Epithelial cell of proximal tubule (primary cell): ENCODE results near the gene UGT1A9. TPM values are rescaled to one million over a fixed set of nuclear protein-coding genes. Genes with fewer than 3 reads are reported as not detected.
A peak's percentile ranks its signal among the peaks of the same experiment; 100 is the strongest.

ENCODE experiments used
- DNase-seq: peaks from one replicate; pipeline ENCODE4 v3.0.0-alpha.2; 2011; ENCODE audit warnings: low read depth
- H3K4me3 ChIP-seq: 2 replicates; pipeline ENCODE4 v1.5.1; 2011; ENCODE audit warnings: low read depth, mild to moderate bottlenecking, low read length
- total RNA-seq: library from RNA; depleted of rRNA; stranded (reverse); fragments of >200 nt; gene quantifications from 2 replicates; pipeline ENCODE4 v1.2.3, GENCODE V29; 2015
- TF ChIP-seq, protein P1 (sequence below): conservative IDR thresholded peaks from 2 replicates; pipeline ENCODE4 v1.5.1; 2012; ENCODE audit warnings: low read depth, mild to moderate bottlenecking, low read length

The UGT1A9 gene
- total RNA-seq, 1 donor from 2014 or later, result not detected

DNA sequence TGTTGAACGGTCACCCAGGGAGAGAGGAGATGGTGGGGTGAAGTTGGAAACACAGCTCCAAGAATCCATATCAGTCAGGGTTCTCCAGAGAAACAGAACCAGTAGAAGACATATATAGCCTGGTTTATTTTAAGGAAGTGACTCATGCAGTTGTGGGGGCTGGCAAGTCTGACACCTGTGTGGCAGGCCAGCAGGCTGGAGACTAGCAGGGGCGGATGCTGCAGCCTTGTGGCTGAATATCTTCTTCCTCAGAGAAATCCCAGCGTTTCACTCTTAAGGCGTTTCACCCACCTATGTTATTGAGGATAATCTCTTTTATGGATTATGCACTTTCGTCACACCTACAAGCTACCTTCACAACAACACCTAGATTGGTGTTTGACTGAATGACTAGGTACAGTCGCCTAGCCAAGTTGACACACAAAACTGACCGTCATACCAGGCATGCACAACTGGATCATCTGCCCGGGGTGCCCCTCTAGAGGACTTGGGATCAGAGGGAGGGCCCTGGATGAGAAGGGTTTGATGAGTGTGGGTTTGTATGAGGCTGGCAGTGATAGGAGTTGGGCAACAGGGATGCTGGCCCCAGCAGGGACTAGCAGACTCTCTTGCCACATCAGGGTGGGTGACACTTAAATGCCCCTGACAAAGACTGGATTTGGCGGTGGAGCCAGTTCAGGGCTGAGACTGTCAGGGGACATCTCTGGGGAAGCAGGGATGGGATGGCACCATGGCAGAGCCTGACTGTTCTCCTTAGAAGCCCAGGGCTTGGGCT, 129.8 kb downstream of the UGT1A9 start:
- DNase-seq, result no peak
- TF ChIP-seq, protein P1, sequence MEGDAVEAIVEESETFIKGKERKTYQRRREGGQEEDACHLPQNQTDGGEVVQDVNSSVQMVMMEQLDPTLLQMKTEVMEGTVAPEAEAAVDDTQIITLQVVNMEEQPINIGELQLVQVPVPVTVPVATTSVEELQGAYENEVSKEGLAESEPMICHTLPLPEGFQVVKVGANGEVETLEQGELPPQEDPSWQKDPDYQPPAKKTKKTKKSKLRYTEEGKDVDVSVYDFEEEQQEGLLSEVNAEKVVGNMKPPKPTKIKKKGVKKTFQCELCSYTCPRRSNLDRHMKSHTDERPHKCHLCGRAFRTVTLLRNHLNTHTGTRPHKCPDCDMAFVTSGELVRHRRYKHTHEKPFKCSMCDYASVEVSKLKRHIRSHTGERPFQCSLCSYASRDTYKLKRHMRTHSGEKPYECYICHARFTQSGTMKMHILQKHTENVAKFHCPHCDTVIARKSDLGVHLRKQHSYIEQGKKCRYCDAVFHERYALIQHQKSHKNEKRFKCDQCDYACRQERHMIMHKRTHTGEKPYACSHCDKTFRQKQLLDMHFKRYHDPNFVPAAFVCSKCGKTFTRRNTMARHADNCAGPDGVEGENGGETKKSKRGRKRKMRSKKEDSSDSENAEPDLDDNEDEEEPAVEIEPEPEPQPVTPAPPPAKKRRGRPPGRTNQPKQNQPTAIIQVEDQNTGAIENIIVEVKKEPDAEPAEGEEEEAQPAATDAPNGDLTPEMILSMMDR, result no peak

DNA sequence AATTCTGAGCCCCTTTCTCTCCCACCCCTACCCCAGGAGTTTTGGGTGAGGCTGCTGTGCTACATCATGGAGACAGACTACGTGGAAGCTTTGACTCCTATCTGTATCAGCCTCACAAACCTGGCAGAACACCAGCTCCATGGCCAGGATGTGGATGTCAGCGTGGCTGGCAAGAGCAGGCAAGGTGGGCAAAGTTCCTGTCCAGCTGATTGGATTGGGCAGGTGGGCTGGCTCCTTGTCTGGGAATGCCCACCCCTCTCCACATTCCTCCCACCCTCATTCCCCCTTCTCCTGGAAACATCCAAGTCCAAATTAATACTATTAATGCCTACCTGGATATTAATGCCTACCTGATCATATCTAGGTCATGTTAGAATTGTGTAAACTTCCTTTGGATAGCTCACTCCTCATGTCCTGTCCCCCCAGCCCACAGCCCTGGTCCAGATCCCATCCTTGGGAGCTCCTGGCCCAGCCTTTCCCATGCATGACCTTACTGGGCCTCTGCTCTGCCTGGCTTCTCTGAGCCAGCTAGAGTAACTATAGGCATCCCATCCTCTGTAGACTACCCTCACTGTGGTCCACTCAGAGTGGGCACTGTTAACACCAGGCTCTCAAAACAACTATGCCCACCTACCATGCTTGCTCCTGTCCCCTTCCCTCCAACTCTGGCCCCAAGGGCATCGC, 130.6 kb downstream of the UGT1A9 start:
- TF ChIP-seq, protein P1, result no peak
- DNase-seq, result no peak
- H3K4me3 ChIP-seq, result no peak overlapping the region

More for the DNA sequence above, 129.8 kb downstream of the UGT1A9 start:
- no peak overlapping the region for H3K4me3 ChIP-seq

DNA sequence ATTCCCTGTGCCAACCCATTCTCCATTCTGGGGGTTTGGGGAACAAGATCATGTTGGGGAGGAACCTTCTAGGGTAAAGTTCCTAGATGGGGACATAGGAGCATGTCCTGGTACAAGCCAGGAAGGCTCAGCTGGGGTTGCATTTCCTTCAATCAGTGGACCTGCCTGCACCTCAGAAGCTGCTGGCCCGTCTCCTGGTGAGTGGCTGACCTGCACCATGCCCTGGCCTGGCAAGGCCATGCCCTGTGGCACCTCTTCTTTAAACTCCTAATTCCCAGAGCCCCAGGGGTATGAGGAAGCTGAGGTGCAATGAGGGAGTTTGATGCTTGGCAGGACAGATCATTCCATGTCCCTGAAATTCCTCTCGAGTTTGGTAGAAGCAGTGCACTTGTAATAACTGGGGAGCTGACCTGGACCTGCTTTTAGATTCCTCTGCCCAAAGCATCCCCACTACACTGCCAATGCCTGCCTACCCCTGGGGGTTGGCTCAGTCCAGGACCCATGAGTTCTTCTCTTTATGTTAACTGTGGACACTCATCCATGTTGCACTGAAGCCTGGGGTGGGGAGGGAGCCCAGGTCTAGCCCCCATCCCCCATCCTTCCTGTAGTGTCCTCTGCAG, 131.7 kb downstream of the UGT1A9 start:
- no peak overlapping the region for H3K4me3 ChIP-seq
- TF ChIP-seq, protein P1, result no peak

DNA sequence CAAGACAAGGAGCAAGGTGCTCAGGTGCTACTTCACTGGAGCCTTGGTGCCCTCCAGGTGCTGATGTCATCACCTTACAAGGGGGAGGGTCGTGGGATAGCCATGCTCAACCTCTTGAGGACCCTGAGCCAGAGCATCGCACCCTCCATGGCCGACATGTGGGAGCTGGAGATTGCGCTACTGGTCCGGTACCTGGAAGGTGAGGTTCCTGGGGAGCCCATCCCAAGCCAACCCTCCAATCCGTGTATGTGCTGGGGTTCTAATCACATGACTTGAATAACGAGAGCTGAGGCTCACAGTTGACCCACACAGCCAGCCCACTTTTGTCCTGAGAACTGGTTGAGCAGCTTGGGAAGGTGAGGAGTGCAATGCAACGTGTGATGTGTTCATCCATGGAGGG, 132.3 kb downstream of the UGT1A9 start:
- TF ChIP-seq, protein P1, result no peak

More for the DNA sequence above, 131.7 kb downstream of the UGT1A9 start:
- no peak for DNase-seq

DNA sequence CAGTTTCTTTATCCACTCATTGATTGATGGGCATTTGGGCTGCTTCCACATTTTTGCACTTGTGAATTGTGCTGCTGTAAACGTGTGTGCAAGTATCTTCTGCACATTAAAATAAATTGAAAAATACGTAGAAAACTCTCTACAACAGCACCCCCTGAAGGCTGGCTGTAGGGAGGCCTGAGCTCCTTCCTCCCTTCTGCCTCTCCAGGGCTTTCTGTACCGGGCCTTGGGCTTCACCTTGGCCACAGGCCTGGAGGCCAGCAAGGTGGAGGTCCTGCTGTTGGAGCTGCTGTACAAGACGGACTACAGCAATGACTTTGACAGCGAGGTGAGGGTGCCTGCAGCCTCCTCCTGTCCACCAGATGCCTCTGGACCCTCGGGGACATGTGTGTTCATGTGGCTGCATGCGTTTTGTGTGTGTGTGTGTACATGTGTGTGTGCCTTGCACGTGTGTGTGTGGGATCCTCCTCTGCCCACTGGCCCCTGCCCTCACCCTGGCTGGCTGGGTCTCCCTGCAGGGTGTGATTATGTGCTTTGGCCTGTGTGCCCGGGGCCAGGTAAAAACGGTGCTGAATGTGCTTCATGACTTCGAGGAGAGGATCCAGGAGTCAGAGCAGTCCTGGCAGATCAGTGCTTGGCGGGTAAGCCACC, 135.6 kb downstream of the UGT1A9 start:
- H3K4me3 ChIP-seq, result no peak overlapping the region
- TF ChIP-seq, protein P1, result peak; percentile 19
- DNase-seq, result no peak

More for the DNA sequence above, 132.3 kb downstream of the UGT1A9 start:
- no peak for DNase-seq
- H3K4me3 ChIP-seq, result no peak overlapping the region

DNA sequence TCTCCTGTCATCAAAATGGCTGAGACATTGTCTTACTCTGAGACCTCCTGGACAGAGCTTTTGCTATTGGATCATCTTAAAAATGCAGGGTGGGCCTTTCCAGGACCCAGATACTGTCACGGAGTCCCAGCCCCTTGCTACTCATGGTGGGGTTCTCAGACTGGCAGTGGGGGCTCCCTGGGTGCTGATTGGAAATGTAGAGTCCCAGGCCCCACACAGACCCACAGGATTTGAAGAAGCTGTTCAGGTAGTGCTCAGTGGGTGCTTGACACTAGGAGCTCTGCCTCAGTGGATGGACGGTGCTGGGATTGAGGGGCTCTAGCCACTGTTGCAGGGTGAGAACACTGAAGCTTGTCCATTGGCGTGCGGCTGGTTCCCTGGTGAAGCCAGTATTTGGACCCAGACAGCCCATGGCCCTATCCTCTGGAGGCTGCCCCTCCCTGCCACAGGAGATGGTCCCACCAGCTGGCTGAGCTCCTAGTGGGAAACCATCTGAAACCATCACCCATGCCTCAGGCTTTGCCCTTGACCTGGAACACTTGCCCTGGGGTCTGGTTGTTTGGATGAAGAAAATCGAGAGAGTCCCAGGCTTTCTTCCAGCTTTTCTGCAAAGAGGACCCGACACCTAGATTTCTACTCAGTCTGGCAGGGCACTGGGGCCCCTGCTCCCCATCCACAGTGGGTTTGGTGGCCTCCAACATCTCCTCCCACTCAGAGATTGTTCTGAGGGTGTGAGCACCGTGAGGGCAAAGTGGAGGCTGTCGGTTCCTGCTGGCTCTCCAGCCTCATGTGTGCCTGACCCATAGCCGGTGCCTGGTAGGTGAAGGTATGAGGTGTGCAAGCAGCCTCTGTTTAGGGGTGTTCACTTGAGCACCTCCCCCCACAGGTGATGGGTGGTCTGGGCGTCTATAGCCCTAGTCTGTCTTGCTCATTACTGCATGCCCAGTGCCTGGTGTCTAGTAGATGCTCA, 136.6 kb downstream of the UGT1A9 start:
- H3K4me3 ChIP-seq, result no peak overlapping the region
- no peak for DNase-seq
- TF ChIP-seq, protein P1, result no peak
